H1 (cell line): ENCODE measurements around the gene NRIP3. TPM values are rescaled to one million over a fixed set of nuclear protein-coding genes. Genes with fewer than 3 reads are reported as not detected.

Experiments used
- BRCA1 ChIP-seq: IDR thresholded peaks from 2 replicates; pipeline ENCODE4 v1.6.1; 2012; ENCODE audit warnings: low read depth, low read length, improper control_type of control experiment
- CBX5 ChIP-seq: fragments of 300-800, 300-1000 bp; sonication (generic); IDR thresholded peaks from 2 replicates; pipeline ENCODE4 v1.7.1; 2016; ENCODE audit warnings: antibody characterized with exemption, low read length, low read depth
- CTBP2 ChIP-seq: IDR thresholded peaks from 2 replicates; pipeline ENCODE4 v1.7.0; 2011; ENCODE audit warnings: borderline replicate concordance, mild to moderate bottlenecking, moderate library complexity, mixed read lengths, low read length; ENCODE audit not compliant: insufficient read depth, insufficient read length
- NRF1 ChIP-seq: IDR thresholded peaks from 2 replicates; pipeline ENCODE4 v1.6.1; 2011; ENCODE audit warnings: mild to moderate bottlenecking, low read depth, low read length, improper control_type of control experiment
- TEAD4 ChIP-seq: IDR thresholded peaks from 2 replicates; pipeline ENCODE4 v1.6.1; 2012; ENCODE audit warnings: low read depth, low read length, inconsistent platforms, mixed read lengths
- polyA plus RNA-seq, 7 experiments: library from polyadenylated mRNA; depleted of rRNA in 3 of 7; stranded (reverse) in 5 of 7; unstranded in 2 of 7; fragments of >200 nt in 5 of 7; fragments of 200-250 nt in 2 of 7; gene quantifications; 1 replicate in 5 of 7; 2 replicates in 1 of 7; 4 replicates in 1 of 7; pipeline versions ENCODE4 v1.2.1 to v1.2.3, GENCODE V29; 2011 to 2013; ENCODE audit warnings: missing spikeins in 2 of 7, mixed read lengths in 2 of 7
- total RNA-seq: library from RNA; stranded (reverse); fragmentation: NEBNext Ultra II Directional; extraction: Animal tissue kit (Norgen Biotek cat#: 25700); gene quantifications from 2 replicates; pipeline ENCODE4 v1.2.1, GENCODE V29; 2021
- TF ChIP-seq, protein P1 (sequence below), 3 experiments: IDR thresholded peaks; 1 replicate in 2 of 3; 2 replicates in 1 of 3; pipeline versions ENCODE4 v1.5.1 to v1.6.1; 2011; ENCODE audit warnings: low read length in 3 of 3, mild to moderate bottlenecking in 3 of 3, inconsistent platforms in 2 of 3, low read depth in 1 of 3, moderate library complexity in 1 of 3; ENCODE audit not compliant: insufficient read depth in 1 of 3; ENCODE audit errors: control extremely low read depth in 1 of 3
- TF ChIP-seq, protein P2 (sequence below): IDR thresholded peaks from 2 replicates; pipeline ENCODE4 v1.6.1; 2011; ENCODE audit warnings: low read depth, mild to moderate bottlenecking, low read length; ENCODE audit not compliant: insufficient read depth

The NRIP3 gene
- total and polyA plus RNA-seq, 2 of the 8 experiments (the other 6 are each of a cell fraction or from before 2014, with no cell fraction given) = 3.9 to 7.1 TPM

DNA sequence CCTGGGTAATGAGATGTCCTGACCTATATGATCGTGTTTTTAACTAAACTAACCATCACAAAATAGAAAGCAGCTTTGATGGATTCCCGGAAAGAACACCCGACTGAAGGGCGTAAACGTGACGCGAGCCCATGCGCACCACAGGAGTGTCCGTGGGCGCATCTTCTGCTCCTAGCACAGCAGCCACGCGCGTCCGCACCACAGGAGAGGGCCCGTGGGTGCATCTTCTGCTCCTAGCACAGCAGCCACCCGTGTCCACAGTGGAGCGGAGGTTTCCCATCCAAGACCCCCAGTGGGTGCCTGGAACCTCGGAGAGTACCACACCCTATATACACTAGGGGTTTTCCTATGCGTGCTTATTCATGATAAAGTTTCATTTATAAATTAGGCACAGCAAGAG lies 36.1 kb upstream of the NRIP3 start (continued):
- no peak for TF ChIP-seq BRCA1
- TF ChIP-seq, protein P1, sequence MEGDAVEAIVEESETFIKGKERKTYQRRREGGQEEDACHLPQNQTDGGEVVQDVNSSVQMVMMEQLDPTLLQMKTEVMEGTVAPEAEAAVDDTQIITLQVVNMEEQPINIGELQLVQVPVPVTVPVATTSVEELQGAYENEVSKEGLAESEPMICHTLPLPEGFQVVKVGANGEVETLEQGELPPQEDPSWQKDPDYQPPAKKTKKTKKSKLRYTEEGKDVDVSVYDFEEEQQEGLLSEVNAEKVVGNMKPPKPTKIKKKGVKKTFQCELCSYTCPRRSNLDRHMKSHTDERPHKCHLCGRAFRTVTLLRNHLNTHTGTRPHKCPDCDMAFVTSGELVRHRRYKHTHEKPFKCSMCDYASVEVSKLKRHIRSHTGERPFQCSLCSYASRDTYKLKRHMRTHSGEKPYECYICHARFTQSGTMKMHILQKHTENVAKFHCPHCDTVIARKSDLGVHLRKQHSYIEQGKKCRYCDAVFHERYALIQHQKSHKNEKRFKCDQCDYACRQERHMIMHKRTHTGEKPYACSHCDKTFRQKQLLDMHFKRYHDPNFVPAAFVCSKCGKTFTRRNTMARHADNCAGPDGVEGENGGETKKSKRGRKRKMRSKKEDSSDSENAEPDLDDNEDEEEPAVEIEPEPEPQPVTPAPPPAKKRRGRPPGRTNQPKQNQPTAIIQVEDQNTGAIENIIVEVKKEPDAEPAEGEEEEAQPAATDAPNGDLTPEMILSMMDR (IDR thresholded peaks at IDR 0.05; ENCODE audit: control extremely low read depth in 1 of 3, insufficient read depth in 1 of 3, low read depth in 1 of 3, low read length in 3 of 3) = no peak
- no peak for TF ChIP-seq TEAD4
- no peak for TF ChIP-seq CTBP2
- TF ChIP-seq NRF1 = no peak
- TF ChIP-seq CBX5 = no peak
- TF ChIP-seq, protein P2, sequence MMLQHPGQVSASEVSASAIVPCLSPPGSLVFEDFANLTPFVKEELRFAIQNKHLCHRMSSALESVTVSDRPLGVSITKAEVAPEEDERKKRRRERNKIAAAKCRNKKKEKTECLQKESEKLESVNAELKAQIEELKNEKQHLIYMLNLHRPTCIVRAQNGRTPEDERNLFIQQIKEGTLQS = no peak
- TF ChIP-seq, all 59 proteins: peak for 0
